Liver (tissue), 9 donors: ENCODE measurements around the gene ASB15. TPM values are rescaled to one million over a fixed set of nuclear protein-coding genes. Genes with fewer than 3 reads are reported as not detected.
A peak's percentile ranks its signal among the peaks of the same experiment; 100 is the strongest.

Source experiments
- DNase-seq: peaks from one replicate; pipeline ENCODE4 v3.0.0-alpha.2; 2017; ENCODE audit warnings: low spot score
- H3K27ac ChIP-seq, 2 donors: one replicate each; pipeline ENCODE4 v1.7.0; 2013; ENCODE audit warnings: inconsistent platforms in 2 of 2, low read length in 2 of 2, control low read depth in 1 of 2, low read depth in 1 of 2, mild to moderate bottlenecking in 1 of 2
- H3K27me3 ChIP-seq, 4 donors: one replicate each; pipeline versions ENCODE4 v1.6.1 to v1.7.0; 2013; ENCODE audit warnings: low read length in 3 of 4, inconsistent platforms in 1 of 4, mild to moderate bottlenecking in 1 of 4, moderate library complexity in 1 of 4; ENCODE audit not compliant: control insufficient read depth in 4 of 4, insufficient read depth in 4 of 4
- H3K36me3 ChIP-seq, 4 donors: one replicate each; pipeline versions ENCODE4 v1.6.1 to v1.7.0; 2013; ENCODE audit warnings: low read length in 3 of 4, mild to moderate bottlenecking in 3 of 4, low read depth in 1 of 4, moderate library complexity in 1 of 4; ENCODE audit not compliant: control insufficient read depth in 4 of 4, insufficient read depth in 3 of 4
- H3K4me1 ChIP-seq, 4 donors: one replicate each; pipeline versions ENCODE4 v1.6.1 to v1.7.0; 2013; ENCODE audit warnings: low read length in 3 of 4, mild to moderate bottlenecking in 3 of 4, moderate library complexity in 1 of 4; ENCODE audit not compliant: control insufficient read depth in 4 of 4, insufficient read depth in 4 of 4
- H3K4me3 ChIP-seq, 3 donors: one replicate each; pipeline versions ENCODE4 v1.6.1 to v1.7.0; 2013; ENCODE audit warnings: low read length in 3 of 3, control low read depth in 1 of 3, low read depth in 1 of 3, mild to moderate bottlenecking in 1 of 3
- H3K9ac ChIP-seq, 2 donors: one replicate each; pipeline ENCODE4 v1.7.0; 2013; ENCODE audit warnings: low read length in 2 of 2, mild to moderate bottlenecking in 2 of 2, moderate library complexity in 2 of 2, control low read depth in 1 of 2, low read depth in 1 of 2
- H3K9me3 ChIP-seq, 4 donors: one replicate each; pipeline versions ENCODE4 v1.6.1 to v1.7.0; 2013; ENCODE audit warnings: low read length in 3 of 4; ENCODE audit not compliant: control insufficient read depth in 4 of 4
- JUND ChIP-seq, 2 donors: IDR thresholded peaks; 2 replicates each; pipeline ENCODE4 v1.6.1; 2016; ENCODE audit warnings: antibody characterized with exemption in 2 of 2
- RAD21 ChIP-seq, 2 donors: IDR thresholded peaks; 2 replicates each; pipeline ENCODE4 v1.6.1; 2016; ENCODE audit warnings: antibody characterized with exemption in 2 of 2, mild to moderate bottlenecking in 2 of 2
- RXRA ChIP-seq, 2 donors: IDR thresholded peaks; 2 replicates each; pipeline ENCODE4 v1.6.1; 2017 to 2018; ENCODE audit warnings: antibody characterized with exemption in 2 of 2, mild to moderate bottlenecking in 1 of 2
- YY1 ChIP-seq: IDR thresholded peaks from 2 replicates; pipeline ENCODE4 v1.6.1; 2016; ENCODE audit warnings: antibody characterized with exemption, mild to moderate bottlenecking
- WGBS: extraction: QIAGEN DNeasy Blood & Tissue Kit; methylation state at CpG from one replicate; pipeline ENCODE4 v1.1.7; 2013; 5-methylcytosine and 5-hydroxymethylcytosine counted together
- polyA plus RNA-seq, 2 donors: library from polyadenylated mRNA; stranded (reverse) in 1 of 2; unstranded in 1 of 2; fragments of 200-250 nt in 1 of 2; fragments of >200 nt in 1 of 2; fragmentation: Nextera tagmentation in 1 of 2; extraction: Ambion mirVana in 1 of 2; gene quantifications; one replicate each; pipeline versions ENCODE4 v1.2.1 to v1.2.3, GENCODE V29; 2013 to 2015
- total RNA-seq, 2 donors: library from RNA; depleted of rRNA; stranded (reverse); fragments of >200 nt; gene quantifications; one replicate each; pipeline ENCODE4 v1.2.3, GENCODE V29; 2014
- TF ChIP-seq, protein P1 (sequence below): IDR thresholded peaks from 2 replicates; pipeline ENCODE4 v1.6.1; 2016; ENCODE audit warnings: antibody characterized with exemption, mild to moderate bottlenecking
- TF ChIP-seq, protein P2 (sequence below): IDR thresholded peaks from 2 replicates; pipeline ENCODE4 v1.6.1; 2016; ENCODE audit warnings: antibody characterized with exemption
- TF ChIP-seq, protein P3 (sequence below): fragments of 150-350 bp; IDR thresholded peaks from 2 replicates; pipeline ENCODE4 v1.5.1; 2017; ENCODE audit warnings: improper control_type of control experiment, low read depth, low read length; ENCODE audit not compliant: missing input control
- donor health status: healthy.
- donor health status: healthy.
- donor health status: healthy.
- donor health status: healthy.
- donor health status: healthy.

The ASB15 gene
- total and polyA plus RNA-seq, 4 donors, result not detected

DNA sequence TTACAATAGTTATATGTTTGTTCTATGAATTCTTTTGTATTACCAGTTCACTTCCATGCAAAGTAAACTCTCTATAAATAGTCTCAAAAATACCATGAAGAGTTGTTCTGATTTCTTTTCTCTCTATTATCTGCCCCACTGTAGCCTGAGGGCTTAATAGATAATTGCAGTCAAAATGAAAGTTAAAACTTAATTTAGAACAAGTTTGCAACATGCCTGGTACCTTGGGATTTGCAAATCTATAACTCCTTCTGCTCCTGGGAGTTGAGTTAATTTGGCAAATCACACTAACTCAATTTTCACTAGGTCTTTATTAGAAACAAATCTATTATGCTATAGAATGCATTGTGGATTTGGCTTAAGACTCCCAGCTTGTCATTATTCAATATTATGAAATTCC lies 22.2 kb upstream of the ASB15 start:
- Histone ChIP-seq H3K4me1 (peaks cover 0 to 2% (median 0%) of the 10 kb centered on the region in 4 donors), H3K27ac (no peak overlapping the region), H3K4me3 (no peak overlapping the region), H3K36me3 (no peaks in the 10 kb centered on the region), H3K9me3 (no peaks in the 10 kb centered on the region), H3K27me3 (no peaks in the 10 kb centered on the region), H3K9ac (no peak overlapping the region)
- no peak for DNase-seq
- TF ChIP-seq, protein P1, sequence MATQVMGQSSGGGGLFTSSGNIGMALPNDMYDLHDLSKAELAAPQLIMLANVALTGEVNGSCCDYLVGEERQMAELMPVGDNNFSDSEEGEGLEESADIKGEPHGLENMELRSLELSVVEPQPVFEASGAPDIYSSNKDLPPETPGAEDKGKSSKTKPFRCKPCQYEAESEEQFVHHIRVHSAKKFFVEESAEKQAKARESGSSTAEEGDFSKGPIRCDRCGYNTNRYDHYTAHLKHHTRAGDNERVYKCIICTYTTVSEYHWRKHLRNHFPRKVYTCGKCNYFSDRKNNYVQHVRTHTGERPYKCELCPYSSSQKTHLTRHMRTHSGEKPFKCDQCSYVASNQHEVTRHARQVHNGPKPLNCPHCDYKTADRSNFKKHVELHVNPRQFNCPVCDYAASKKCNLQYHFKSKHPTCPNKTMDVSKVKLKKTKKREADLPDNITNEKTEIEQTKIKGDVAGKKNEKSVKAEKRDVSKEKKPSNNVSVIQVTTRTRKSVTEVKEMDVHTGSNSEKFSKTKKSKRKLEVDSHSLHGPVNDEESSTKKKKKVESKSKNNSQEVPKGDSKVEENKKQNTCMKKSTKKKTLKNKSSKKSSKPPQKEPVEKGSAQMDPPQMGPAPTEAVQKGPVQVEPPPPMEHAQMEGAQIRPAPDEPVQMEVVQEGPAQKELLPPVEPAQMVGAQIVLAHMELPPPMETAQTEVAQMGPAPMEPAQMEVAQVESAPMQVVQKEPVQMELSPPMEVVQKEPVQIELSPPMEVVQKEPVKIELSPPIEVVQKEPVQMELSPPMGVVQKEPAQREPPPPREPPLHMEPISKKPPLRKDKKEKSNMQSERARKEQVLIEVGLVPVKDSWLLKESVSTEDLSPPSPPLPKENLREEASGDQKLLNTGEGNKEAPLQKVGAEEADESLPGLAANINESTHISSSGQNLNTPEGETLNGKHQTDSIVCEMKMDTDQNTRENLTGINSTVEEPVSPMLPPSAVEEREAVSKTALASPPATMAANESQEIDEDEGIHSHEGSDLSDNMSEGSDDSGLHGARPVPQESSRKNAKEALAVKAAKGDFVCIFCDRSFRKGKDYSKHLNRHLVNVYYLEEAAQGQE, result no peak

DNA sequence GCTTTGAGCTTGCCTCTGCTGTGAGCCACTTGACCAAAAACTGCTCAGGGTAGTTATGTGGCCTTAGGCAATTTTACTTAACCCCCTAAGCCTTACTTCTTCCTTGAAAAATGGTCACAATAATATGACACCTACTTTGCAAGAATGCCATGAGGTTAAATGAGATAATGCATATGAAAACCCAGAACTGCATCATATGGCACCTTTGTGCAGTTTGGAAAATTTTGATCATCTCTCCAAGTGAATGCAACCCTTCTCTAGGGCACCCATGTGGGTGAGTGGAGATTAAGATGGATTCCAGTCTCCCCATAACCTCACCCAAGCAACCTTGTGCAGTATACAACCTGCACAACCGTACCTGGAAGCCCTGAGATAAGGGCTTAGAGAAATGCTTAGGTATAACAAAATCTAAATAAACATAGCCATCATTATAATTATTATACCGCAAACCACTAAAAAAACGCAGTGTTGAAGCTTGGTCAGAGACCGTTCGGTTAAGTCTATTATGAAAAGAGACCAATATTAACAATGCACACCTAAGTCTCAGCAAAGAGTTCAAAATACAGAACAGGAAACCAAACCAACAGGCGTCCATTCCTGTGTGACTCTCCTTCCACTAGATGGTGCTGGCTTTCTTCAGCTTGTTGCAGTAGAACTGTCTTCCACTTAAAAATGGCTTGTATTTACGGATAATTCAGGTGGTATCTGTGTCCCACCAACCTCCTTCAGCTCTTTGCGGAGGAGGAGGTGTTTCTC lies 21.0 kb upstream of the ASB15 start:
- H3K36me3 ChIP-seq, result no peaks in the 10 kb centered on the region
- H3K27ac ChIP-seq, result no peak overlapping the region
- no peak overlapping the region for H3K4me3 ChIP-seq
- no peaks in the 10 kb centered on the region for H3K27me3 ChIP-seq
- WGBS, result 20% methylated on average over 8 of the region's 8 CpGs
- DNase-seq, result no peak
- peaks cover 0 to 2% (median 0%) of the 10 kb centered on the region in 4 donors for H3K4me1 ChIP-seq
- TF ChIP-seq, protein P2, sequence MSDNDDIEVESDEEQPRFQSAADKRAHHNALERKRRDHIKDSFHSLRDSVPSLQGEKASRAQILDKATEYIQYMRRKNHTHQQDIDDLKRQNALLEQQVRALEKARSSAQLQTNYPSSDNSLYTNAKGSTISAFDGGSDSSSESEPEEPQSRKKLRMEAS, result no peak
- TF ChIP-seq RAD21 (IDR thresholded peaks at IDR 0.05) (peak; percentile 90 to 92), RXRA (IDR thresholded peaks at IDR 0.05) (no peak), YY1 (peak; percentile 80), JUND (IDR thresholded peaks at IDR 0.05) (no peak)
- TF ChIP-seq, protein P3, sequence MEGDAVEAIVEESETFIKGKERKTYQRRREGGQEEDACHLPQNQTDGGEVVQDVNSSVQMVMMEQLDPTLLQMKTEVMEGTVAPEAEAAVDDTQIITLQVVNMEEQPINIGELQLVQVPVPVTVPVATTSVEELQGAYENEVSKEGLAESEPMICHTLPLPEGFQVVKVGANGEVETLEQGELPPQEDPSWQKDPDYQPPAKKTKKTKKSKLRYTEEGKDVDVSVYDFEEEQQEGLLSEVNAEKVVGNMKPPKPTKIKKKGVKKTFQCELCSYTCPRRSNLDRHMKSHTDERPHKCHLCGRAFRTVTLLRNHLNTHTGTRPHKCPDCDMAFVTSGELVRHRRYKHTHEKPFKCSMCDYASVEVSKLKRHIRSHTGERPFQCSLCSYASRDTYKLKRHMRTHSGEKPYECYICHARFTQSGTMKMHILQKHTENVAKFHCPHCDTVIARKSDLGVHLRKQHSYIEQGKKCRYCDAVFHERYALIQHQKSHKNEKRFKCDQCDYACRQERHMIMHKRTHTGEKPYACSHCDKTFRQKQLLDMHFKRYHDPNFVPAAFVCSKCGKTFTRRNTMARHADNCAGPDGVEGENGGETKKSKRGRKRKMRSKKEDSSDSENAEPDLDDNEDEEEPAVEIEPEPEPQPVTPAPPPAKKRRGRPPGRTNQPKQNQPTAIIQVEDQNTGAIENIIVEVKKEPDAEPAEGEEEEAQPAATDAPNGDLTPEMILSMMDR, result peak; percentile 68
- no peak overlapping the region for H3K9ac ChIP-seq
- H3K9me3 ChIP-seq, result no peaks in the 10 kb centered on the region

DNA sequence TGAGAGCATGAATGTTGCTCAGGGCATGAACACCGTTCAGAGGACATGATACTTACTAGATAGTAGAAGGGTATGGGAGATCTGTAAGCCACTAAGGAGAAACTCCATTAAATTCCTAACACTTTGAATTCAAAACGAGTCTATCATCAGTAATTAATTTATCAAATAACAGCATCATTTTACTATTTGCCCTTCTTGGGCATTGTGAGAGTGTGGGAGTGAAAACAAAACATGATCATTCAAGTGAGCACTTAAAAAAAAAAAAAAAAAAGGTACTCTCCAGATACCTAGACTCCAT lies 20.5 kb upstream of the ASB15 start:
- H3K36me3 ChIP-seq, result no peaks in the 10 kb centered on the region
- WGBS, result 15% methylated on average over 2 of the region's 2 CpGs
- peaks cover 0 to 2% (median 0%) of the 10 kb centered on the region in 4 donors for H3K4me1 ChIP-seq
- DNase-seq, result no peak
- H3K27me3 ChIP-seq, result no peaks in the 10 kb centered on the region
- H3K27ac ChIP-seq, result no peak overlapping the region
- H3K9me3 ChIP-seq, result no peaks in the 10 kb centered on the region
- H3K9ac ChIP-seq, result no peak overlapping the region
- TF ChIP-seq YY1, result peak; percentile 37
- TF ChIP-seq, protein P2, result no peak
- H3K4me3 ChIP-seq, result no peak overlapping the region
